Measurements from ENCODE around the gene GALR2.

Gene GALR2

DNA sequence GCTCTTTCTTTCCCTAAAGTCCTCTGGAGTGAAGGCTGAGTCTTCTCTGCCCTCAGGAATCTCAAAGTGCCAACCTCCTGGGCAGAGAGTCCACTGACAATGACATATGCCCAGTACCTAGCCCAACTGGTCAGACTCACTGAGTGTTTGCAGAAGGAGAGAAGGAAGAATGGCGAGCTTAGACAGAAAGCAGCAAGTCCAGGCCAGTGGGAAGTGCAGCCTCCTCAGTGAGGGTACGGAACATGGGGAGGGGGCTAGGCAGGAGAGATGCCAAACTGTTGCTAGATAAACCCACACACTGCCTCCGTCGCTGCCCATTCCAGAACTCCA is 28.3 kb downstream of the GALR2 start:
- Mint-ChIP-seq H3K27me3 (ENCODE audit: low read depth, poor library complexity) (peaks cover 3% of the 10 kb centered on the region), H3K27ac (peak overlapping the region; percentile 5), H3K9me3 (no peaks in the 10 kb centered on the region), H3K36me3 (ENCODE audit: low read depth) (peaks cover 37% of the 10 kb centered on the region), H3K4me3 (peak overlapping the region; percentile 92), H3K4me1 (peaks cover 12% of the 10 kb centered on the region)
- no peak for DNase-seq
- TF ChIP-seq, protein P1, sequence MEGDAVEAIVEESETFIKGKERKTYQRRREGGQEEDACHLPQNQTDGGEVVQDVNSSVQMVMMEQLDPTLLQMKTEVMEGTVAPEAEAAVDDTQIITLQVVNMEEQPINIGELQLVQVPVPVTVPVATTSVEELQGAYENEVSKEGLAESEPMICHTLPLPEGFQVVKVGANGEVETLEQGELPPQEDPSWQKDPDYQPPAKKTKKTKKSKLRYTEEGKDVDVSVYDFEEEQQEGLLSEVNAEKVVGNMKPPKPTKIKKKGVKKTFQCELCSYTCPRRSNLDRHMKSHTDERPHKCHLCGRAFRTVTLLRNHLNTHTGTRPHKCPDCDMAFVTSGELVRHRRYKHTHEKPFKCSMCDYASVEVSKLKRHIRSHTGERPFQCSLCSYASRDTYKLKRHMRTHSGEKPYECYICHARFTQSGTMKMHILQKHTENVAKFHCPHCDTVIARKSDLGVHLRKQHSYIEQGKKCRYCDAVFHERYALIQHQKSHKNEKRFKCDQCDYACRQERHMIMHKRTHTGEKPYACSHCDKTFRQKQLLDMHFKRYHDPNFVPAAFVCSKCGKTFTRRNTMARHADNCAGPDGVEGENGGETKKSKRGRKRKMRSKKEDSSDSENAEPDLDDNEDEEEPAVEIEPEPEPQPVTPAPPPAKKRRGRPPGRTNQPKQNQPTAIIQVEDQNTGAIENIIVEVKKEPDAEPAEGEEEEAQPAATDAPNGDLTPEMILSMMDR (IDR thresholded peaks at IDR 0.05), result no peak

DNA sequence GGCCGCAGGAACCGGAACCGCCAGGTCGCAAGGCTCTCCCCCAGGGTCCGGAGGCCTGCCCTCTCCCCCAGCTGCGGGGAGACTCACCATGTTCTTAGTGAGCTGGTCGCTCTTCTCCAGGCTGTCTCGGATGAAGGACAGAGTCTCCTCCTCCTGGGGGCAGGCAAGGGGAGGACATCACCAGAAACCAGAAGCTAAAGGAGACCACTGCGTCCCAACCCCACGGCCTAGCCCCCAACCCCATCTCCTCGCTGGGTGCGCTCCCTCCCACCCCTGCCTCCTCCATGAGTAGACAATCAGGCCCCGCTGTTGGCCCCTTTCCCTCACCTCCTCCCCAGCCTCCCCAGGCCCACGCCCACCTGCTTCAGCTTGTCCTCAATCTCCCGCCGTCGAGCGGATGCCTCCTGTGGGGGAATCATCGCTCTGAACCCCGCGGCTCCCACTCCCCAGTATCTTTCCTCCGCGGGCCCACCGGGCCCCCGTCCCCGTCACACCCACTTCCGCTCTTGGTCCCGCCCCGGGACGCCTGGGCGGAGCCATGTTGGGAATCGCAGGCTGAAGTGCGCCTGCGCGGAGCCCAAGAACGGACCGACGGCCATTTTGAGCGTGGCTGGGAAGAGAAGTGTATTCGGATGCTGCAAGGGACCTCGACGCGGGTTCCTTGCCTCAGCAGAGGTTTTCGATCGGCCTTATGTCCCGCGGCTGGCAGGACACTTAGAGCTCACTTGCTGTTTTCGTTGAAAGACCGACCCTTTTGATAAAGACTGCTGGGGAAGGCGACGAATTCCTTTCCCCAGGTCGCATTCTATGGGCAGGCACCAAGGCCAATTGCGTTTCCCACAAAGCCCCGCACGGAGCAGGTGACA is 28.9 kb downstream of the GALR2 start, which contains the start of gene EXOC7:
Gene EXOC7, minus strand, starts transcription at position 514 of the 866 bp plus-strand sequence. Its CDS starts 95 bp downstream, at position 419.
- Mint-ChIP-seq H3K27ac (peak within 1 kb of the TSS; percentile 78), H3K4me1 (peaks cover 12% of the 10 kb centered on the region)

DNA sequence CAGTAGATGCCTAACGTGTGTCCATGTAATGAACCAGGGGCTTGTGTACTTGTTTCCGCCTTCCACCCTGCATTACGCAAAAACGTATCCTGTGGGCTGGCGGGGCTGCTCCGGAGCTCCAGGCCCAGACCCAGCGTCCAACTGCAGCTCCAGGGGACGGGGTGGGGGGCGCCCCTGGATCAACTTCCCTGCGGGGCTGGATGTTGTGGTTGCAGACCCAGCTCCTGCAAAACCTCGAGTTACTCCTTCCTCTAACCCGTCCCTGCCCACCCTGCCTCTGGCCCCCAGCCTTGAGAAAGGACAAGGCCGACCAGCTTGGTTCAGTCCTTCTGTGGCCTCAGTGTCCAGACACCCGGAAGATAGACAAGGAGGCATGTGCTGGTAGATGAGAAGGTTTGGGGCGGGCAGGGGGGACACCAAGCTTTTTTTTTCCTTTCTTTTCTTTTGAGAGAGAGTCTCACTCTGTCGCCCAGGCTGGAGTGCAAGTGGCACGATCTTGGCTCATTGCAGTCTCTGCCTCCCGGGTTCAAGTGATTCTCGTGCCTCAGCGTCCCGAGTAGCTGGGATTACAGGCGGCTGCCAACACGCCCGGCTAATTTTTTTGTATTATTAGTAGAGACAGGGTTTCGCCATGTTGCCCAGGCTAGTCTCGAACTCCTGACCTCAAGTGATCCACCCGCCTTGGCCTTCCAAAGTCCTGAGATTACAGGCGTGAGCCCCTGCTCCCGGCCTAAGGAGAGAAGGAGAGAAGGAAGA is 29.7 kb downstream of the GALR2 start:
- H3K4me1 Mint-ChIP-seq, result peaks cover 12% of the 10 kb centered on the region
- peak overlapping the region; percentile 92 for H3K4me3 Mint-ChIP-seq
- peaks cover 3% of the 10 kb centered on the region for H3K27me3 Mint-ChIP-seq (ENCODE audit: low read depth, poor library complexity)
- TF ChIP-seq, protein P1 (IDR thresholded peaks at IDR 0.05), result no peak
- no peaks in the 10 kb centered on the region for H3K9me3 Mint-ChIP-seq
- no peak overlapping the region for H3K27ac Mint-ChIP-seq
- DNase-seq, result no peak
- H3K36me3 Mint-ChIP-seq (ENCODE audit: low read depth), result peaks cover 23% of the 10 kb centered on the region

More for the DNA sequence above, 28.9 kb downstream of the GALR2 start, which contains the start of gene EXOC7:
- Mint-ChIP-seq H3K4me3 (peak within 1 kb of the TSS; percentile 92), H3K27me3 (ENCODE audit: low read depth, poor library complexity) (peaks cover 3% of the 10 kb centered on the region), H3K36me3 (ENCODE audit: low read depth) (peaks cover 31% of the 10 kb centered on the region), H3K9me3 (no peaks in the 10 kb centered on the region)
- TF ChIP-seq, protein P1 (IDR thresholded peaks at IDR 0.05), result no peak
- DNase-seq, result peak; percentile 94

DNA sequence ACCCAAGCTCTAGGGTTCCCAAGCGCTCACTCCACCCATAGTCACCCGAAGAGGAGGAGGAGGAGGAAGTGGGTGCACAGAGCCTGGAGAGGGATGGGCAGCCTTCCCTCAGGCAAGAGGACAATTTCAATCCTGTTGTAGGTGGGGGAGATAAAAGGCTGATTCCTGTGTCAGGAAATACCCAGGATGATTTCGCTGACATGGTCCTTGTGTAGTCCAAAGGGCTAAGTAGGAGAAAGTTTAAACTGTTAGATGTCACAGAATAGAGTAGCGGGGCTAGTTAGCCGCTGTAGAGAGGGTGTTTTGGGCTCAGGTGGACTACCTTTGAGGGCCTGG is 30.3 kb downstream of the GALR2 start:
- H3K27ac Mint-ChIP-seq, result no peak overlapping the region
- TF ChIP-seq, protein P1 (IDR thresholded peaks at IDR 0.05), result no peak
- H3K27me3 Mint-ChIP-seq (ENCODE audit: low read depth, poor library complexity), result peaks cover 3% of the 10 kb centered on the region
- H3K36me3 Mint-ChIP-seq (ENCODE audit: low read depth), result peaks cover 18% of the 10 kb centered on the region
- H3K4me1 Mint-ChIP-seq, result peaks cover 12% of the 10 kb centered on the region
- no peak overlapping the region for H3K4me3 Mint-ChIP-seq
- no peak for DNase-seq
- no peaks in the 10 kb centered on the region for H3K9me3 Mint-ChIP-seq

DNA sequence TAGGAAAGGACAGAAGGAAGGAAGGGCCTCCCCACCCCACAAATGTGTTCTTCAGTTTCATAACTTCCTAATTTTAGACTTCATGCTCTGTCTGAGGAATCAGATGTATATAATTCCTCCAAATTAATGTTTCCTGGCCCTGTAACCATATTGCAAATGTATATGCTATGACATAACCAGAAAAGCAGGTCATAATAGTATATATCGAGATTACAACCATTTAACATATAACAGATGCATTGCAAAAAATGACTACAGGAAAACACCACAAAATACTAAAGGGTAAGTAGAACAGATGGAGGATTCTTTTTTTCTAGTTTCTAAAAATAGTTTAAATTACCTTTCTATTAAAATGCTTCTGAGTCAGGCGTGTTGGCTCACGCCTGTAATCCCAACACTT is 32.1 kb downstream of the GALR2 start:
- Mint-ChIP-seq H3K4me1 (peaks cover 12% of the 10 kb centered on the region), H3K4me3 (no peak overlapping the region), H3K9me3 (no peaks in the 10 kb centered on the region), H3K27me3 (ENCODE audit: low read depth, poor library complexity) (peaks cover 3% of the 10 kb centered on the region), H3K36me3 (ENCODE audit: low read depth) (peaks cover 5% of the 10 kb centered on the region), H3K27ac (no peak overlapping the region)
- TF ChIP-seq, protein P1 (IDR thresholded peaks at IDR 0.05), result no peak
- DNase-seq, result no peak
